Upper lobe of left lung (tissue), 6 donors: ENCODE results near the gene CACNA1D. TPM values are rescaled to one million over a fixed set of nuclear protein-coding genes. Genes with fewer than 3 reads are reported as not detected.
"Not testable (repeated sequence)": the region's sequence is repeated elsewhere in the genome, so short reads cannot be mapped to it uniquely, and the experiment has no call there.

ENCODE experiments used
- ATAC-seq, 2 donors: fragments of 200-7000 bp; cut with Tn5 transposase; one replicate each; pipeline ENCODE4 v1.9.1; 2022; ENCODE audit warnings: mild to moderate bottlenecking in 2 of 2, moderate library complexity in 2 of 2; ENCODE audit not compliant: low FRiP score in 2 of 2
- DNase-seq, 2 donors: peaks; one replicate each; pipeline ENCODE4 v3.0.0-alpha.2; 2019 to 2020
- H3K27ac ChIP-seq, 4 donors: fragments of 200-600 bp; sonication (generic); one replicate each; pipeline ENCODE4 v1.5.1; 2016 to 2019
- H3K27me3 ChIP-seq, 4 donors: fragments of 200-600 bp; sonication (generic); one replicate each; pipeline ENCODE4 v1.5.1; 2017 to 2019
- H3K36me3 ChIP-seq, 4 donors: fragments of 200-600 bp; sonication (generic); one replicate each; pipeline ENCODE4 v1.5.1; 2016 to 2019
- H3K4me1 ChIP-seq, 4 donors: fragments of 200-600 bp; sonication (generic); one replicate each; pipeline ENCODE4 v1.5.1; 2018 to 2019
- H3K4me3 ChIP-seq, 4 donors: fragments of 200-600 bp; sonication (generic); one replicate each; pipeline ENCODE4 v1.5.1; 2017 to 2019; ENCODE audit warnings: mild to moderate bottlenecking in 2 of 4, moderate library complexity in 1 of 4
- H3K9me3 ChIP-seq, 4 donors: fragments of 200-600 bp; sonication (generic); one replicate each; pipeline ENCODE4 v1.5.1; 2018 to 2019
- EP300 ChIP-seq, 4 donors: sonication (generic); formaldehyde crosslinking; IDR thresholded peaks; one replicate each; pipeline ENCODE4 v1.5.1; 2017; ENCODE audit warnings: antibody characterized with exemption in 4 of 4, control low read depth in 2 of 4
- POLR2A ChIP-seq, 4 donors: fragments of 450-650 bp; IDR thresholded peaks; one replicate each; pipeline ENCODE4 v1.5.1; 2016 to 2017; ENCODE audit warnings: antibody characterized with exemption in 4 of 4, mild to moderate bottlenecking in 2 of 4
- POLR2AphosphoS5 ChIP-seq, 2 donors: sonication (generic); formaldehyde crosslinking; IDR thresholded peaks; one replicate each; pipeline ENCODE4 v1.5.1; 2017; ENCODE audit warnings: antibody characterized with exemption in 2 of 2
- WGBS, 2 donors: methylation state at CpG; one replicate each; pipeline ENCODE4 v1.1.5; 2017 to 2018; 5-methylcytosine and 5-hydroxymethylcytosine counted together
- total RNA-seq, 6 donors: library from RNA; depleted of rRNA in 4 of 6; stranded (reverse); fragments of >200 nt in 4 of 6; gene quantifications; one replicate each; pipeline versions ENCODE4 v1.1.0 to v1.2.1, GENCODE V29; 2016 to 2021
- TF ChIP-seq, protein P1 (sequence below), 6 experiments: fragments of 450-650 bp in 4 of 6; fragments of 200-600 bp in 2 of 6; sonication (generic) in 2 of 6; IDR thresholded peaks; one replicate each; pipeline ENCODE4 v1.5.1; 2016 to 2019; ENCODE audit warnings: antibody characterized with exemption in 6 of 6
- donor health status: DM: no; HTN: no; CAD: no; lungs with moderate emphysema.
- donor health status: DM: no; HTN: yes; CAD: no; lungs with severe emphysema.

Gene CACNA1D
- total RNA-seq, 6 donors from 2014 or later, result 17.2 to 221 (median 30.2) TPM

DNA sequence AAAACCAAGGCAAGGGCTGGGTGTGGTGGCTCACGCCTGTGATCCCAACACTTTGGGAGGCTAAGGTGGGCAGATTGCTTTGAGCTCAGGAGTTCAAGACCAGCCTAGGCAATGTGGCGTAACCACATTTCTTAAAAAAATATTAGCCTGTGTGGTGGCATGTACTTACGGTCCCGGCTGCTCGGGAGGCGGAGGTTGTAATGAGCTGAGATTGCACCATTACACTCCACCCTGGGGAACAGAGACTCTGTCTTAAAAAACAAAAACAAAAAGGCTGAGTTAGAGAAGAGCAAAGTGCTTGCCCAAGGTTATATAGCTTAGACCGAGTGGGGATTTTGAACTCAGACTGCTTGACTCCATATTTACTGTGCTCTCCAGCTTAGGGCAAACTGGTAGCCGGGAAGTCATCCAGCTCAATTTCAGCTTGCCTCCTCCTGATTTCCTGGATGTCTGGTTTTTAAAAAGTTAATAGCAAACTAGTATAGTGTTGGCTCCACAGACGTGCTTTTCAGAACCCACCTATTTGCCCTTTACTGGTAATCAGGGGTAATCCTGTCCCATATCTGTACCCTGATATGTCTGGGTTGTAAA, 138.9 kb downstream of the CACNA1D start:
- WGBS, 2 donors, result 64 to 67% methylated on average over 9 of the region's 9 CpGs
- Histone ChIP-seq H3K4me1 (peaks cover 0 to 8% (median 2%) of the 10 kb centered on the region in 4 donors), H3K27me3 (no peaks in the 10 kb centered on the region), H3K9me3 (no peaks in the 10 kb centered on the region), H3K4me3 (no peak overlapping the region), H3K27ac (peak overlapping the region in 2 of 4 donors; percentile 44 to 50), H3K36me3 (no peaks in the 10 kb centered on the region)
- DNase-seq (peak in 1 of 2 donors; percentile 47), ATAC-seq (no peak)
- TF ChIP-seq, protein P1, sequence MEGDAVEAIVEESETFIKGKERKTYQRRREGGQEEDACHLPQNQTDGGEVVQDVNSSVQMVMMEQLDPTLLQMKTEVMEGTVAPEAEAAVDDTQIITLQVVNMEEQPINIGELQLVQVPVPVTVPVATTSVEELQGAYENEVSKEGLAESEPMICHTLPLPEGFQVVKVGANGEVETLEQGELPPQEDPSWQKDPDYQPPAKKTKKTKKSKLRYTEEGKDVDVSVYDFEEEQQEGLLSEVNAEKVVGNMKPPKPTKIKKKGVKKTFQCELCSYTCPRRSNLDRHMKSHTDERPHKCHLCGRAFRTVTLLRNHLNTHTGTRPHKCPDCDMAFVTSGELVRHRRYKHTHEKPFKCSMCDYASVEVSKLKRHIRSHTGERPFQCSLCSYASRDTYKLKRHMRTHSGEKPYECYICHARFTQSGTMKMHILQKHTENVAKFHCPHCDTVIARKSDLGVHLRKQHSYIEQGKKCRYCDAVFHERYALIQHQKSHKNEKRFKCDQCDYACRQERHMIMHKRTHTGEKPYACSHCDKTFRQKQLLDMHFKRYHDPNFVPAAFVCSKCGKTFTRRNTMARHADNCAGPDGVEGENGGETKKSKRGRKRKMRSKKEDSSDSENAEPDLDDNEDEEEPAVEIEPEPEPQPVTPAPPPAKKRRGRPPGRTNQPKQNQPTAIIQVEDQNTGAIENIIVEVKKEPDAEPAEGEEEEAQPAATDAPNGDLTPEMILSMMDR (IDR thresholded peaks at IDR 0.05), result no peak
- TF ChIP-seq POLR2AphosphoS5 (IDR thresholded peaks at IDR 0.05) (no peak), EP300 (IDR thresholded peaks at IDR 0.05) (peak in 1 of 4 donors; percentile 76), POLR2A (IDR thresholded peaks at IDR 0.05) (no peak)

DNA sequence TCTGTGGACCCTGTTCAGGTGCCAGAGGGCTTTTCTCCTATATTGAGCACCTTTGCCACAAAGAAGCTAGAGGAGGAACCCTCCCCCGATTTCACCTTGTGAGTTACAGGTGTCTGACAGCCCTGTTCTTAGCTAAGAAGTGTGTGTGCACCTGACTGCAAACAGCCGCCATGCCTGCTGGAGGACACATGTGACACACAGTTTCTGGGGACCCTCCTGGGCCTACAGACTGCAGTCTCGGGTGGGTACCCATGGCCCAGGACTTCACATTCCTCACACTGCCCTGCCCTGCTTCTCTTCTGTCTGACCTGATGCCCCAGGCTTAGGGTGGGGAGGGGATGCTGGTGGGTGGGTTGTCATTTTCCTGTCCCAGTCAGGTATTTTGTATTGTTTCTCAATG, 140.6 kb downstream of the CACNA1D start:
- ATAC-seq, result no peak
- WGBS, 2 donors, result 59 to 92% methylated on average over 2 to 3 of the region's 3 CpGs
- H3K9me3 ChIP-seq, result no peaks in the 10 kb centered on the region
- H3K27me3 ChIP-seq, result no peaks in the 10 kb centered on the region
- TF ChIP-seq POLR2A (IDR thresholded peaks at IDR 0.05) (no peak), POLR2AphosphoS5 (IDR thresholded peaks at IDR 0.05) (no peak), EP300 (IDR thresholded peaks at IDR 0.05) (no peak)
- TF ChIP-seq, protein P1 (IDR thresholded peaks at IDR 0.05), result no peak
- DNase-seq, result no peak
- H3K4me1 ChIP-seq, result no peaks in the 10 kb centered on the region
- H3K4me3 ChIP-seq, result no peak overlapping the region
- H3K36me3 ChIP-seq, result no peaks in the 10 kb centered on the region
- H3K27ac ChIP-seq, result no peak overlapping the region

DNA sequence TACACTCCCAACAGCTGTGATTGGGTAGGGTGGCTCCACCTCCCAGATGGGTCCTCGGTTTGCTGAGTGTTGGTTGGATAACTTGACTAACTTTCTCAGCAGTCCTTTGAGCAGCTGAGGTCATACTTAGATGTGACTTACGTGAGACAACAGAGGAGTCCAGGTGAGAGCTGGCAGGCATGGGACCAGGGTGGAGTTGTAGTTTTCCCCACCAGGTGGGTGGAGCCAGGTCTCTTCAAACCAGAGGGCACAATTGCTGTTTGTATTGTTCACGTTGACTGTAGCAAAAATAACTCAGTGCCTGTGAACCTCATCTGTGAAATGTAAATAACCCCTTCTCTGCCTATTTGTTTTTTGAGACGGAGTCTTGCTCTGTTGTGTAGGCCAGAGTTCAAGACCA, 144.4 kb downstream of the CACNA1D start:
- H3K27me3 ChIP-seq, H3K4me3 ChIP-seq, H3K27ac ChIP-seq, H3K9me3 ChIP-seq, H3K4me1 ChIP-seq, DNase-seq, H3K36me3 ChIP-seq: not testable (repeated sequence)
- ATAC-seq, result peak in 1 of 2 donors; percentile 50
- WGBS, 2 donors, result 67% methylated on average over 3 of the region's 4 CpGs

DNA sequence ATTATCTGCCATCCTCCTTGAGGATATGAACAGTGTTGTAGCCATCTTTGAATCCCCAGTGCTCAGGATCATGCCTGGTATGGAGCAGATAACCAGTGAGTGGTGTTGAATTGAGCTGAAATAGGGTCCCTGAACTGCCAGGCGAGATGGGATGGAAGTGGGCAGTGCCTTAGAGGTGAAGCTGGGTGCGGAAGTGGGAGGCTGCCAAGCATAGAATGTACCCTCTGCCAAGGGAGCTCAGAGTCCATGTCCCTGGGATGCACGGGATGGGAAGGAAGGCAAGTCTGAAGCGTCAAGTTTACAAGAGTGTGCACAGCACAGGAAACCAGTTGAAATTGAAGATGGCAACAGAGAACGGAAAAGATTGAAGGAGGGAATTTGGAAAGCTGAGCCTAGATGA, 147.0 kb downstream of the CACNA1D start:
- H3K4me3 ChIP-seq, result no peak overlapping the region
- no peaks in the 10 kb centered on the region for H3K27me3 ChIP-seq
- no peak for DNase-seq
- H3K36me3 ChIP-seq, result no peaks in the 10 kb centered on the region
- WGBS, 2 donors, result 75 to 91% methylated on average over 5 of the region's 5 CpGs
- ATAC-seq, result no peak
- no peak overlapping the region for H3K27ac ChIP-seq
- no peaks in the 10 kb centered on the region for H3K9me3 ChIP-seq
- no peaks in the 10 kb centered on the region for H3K4me1 ChIP-seq
- TF ChIP-seq, protein P1 (IDR thresholded peaks at IDR 0.05), result no peak
- no peak for TF ChIP-seq POLR2A (IDR thresholded peaks at IDR 0.05)
- TF ChIP-seq EP300 (IDR thresholded peaks at IDR 0.05), result no peak
- TF ChIP-seq POLR2AphosphoS5 (IDR thresholded peaks at IDR 0.05), result no peak

DNA sequence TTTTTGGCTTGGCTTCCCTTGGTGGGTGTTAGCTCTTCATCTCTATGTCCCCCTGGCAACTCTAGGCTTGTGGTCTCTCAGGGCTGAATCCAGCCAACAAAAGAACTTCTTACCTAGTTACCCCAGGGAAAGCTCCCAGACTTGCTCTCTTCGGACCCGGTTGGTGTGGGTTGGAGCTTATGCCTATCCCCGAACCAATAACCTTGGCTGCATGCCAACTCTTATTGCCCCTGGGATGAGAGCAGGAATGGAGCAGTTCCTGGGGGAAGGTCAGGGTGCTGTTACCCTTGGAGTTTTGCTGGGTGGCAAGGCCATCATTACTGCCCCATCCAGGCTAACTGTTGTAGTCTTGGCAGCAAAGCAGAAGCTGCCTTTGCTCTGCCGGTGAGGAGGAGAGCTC, 147.8 kb downstream of the CACNA1D start:
- Histone ChIP-seq H3K36me3 (no peaks in the 10 kb centered on the region), H3K27me3 (no peaks in the 10 kb centered on the region), H3K4me1 (no peaks in the 10 kb centered on the region), H3K9me3 (no peaks in the 10 kb centered on the region), H3K4me3 (no peak overlapping the region), H3K27ac (no peak overlapping the region)
- TF ChIP-seq POLR2AphosphoS5 (IDR thresholded peaks at IDR 0.05) (no peak), EP300 (IDR thresholded peaks at IDR 0.05) (no peak)
- TF ChIP-seq, protein P1 (IDR thresholded peaks at IDR 0.05), result no peak
- ATAC-seq (no peak), DNase-seq (no peak)
- 86 to 90% methylated on average over 3 to 4 of the region's 4 CpGs for WGBS, 2 donors
